Measurements from ENCODE around the gene ADORA2B. TPM values are rescaled to one million over a fixed set of nuclear protein-coding genes. Genes with fewer than 3 reads are reported as not detected.

ADORA2B gene
- total and polyA plus RNA-seq, 2 of the 8 experiments (the other 6 are each of a cell fraction or from before 2014, with no cell fraction given): 2.6 to 8.2 TPM

DNA sequence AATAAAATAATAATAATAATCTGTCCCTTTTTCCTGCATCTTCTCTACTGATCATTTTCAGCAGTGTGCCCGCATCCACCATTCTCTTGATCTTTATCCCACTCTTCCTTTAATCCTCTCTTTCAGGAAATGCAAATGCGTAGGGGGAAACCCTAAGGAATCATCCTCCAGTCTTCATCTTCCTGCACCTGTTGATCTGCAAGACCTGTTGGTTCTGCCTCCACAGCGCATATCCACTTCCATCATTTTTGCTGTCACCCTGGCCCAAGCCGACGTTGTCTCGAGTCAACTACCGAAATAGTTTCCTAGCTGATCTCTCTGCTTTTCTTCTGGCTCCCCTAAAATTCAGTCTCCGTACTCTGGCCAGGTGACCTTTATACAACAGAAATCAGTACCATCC is 24.5 kb downstream of the ADORA2B start (continued):
- TF ChIP-seq, protein P1, sequence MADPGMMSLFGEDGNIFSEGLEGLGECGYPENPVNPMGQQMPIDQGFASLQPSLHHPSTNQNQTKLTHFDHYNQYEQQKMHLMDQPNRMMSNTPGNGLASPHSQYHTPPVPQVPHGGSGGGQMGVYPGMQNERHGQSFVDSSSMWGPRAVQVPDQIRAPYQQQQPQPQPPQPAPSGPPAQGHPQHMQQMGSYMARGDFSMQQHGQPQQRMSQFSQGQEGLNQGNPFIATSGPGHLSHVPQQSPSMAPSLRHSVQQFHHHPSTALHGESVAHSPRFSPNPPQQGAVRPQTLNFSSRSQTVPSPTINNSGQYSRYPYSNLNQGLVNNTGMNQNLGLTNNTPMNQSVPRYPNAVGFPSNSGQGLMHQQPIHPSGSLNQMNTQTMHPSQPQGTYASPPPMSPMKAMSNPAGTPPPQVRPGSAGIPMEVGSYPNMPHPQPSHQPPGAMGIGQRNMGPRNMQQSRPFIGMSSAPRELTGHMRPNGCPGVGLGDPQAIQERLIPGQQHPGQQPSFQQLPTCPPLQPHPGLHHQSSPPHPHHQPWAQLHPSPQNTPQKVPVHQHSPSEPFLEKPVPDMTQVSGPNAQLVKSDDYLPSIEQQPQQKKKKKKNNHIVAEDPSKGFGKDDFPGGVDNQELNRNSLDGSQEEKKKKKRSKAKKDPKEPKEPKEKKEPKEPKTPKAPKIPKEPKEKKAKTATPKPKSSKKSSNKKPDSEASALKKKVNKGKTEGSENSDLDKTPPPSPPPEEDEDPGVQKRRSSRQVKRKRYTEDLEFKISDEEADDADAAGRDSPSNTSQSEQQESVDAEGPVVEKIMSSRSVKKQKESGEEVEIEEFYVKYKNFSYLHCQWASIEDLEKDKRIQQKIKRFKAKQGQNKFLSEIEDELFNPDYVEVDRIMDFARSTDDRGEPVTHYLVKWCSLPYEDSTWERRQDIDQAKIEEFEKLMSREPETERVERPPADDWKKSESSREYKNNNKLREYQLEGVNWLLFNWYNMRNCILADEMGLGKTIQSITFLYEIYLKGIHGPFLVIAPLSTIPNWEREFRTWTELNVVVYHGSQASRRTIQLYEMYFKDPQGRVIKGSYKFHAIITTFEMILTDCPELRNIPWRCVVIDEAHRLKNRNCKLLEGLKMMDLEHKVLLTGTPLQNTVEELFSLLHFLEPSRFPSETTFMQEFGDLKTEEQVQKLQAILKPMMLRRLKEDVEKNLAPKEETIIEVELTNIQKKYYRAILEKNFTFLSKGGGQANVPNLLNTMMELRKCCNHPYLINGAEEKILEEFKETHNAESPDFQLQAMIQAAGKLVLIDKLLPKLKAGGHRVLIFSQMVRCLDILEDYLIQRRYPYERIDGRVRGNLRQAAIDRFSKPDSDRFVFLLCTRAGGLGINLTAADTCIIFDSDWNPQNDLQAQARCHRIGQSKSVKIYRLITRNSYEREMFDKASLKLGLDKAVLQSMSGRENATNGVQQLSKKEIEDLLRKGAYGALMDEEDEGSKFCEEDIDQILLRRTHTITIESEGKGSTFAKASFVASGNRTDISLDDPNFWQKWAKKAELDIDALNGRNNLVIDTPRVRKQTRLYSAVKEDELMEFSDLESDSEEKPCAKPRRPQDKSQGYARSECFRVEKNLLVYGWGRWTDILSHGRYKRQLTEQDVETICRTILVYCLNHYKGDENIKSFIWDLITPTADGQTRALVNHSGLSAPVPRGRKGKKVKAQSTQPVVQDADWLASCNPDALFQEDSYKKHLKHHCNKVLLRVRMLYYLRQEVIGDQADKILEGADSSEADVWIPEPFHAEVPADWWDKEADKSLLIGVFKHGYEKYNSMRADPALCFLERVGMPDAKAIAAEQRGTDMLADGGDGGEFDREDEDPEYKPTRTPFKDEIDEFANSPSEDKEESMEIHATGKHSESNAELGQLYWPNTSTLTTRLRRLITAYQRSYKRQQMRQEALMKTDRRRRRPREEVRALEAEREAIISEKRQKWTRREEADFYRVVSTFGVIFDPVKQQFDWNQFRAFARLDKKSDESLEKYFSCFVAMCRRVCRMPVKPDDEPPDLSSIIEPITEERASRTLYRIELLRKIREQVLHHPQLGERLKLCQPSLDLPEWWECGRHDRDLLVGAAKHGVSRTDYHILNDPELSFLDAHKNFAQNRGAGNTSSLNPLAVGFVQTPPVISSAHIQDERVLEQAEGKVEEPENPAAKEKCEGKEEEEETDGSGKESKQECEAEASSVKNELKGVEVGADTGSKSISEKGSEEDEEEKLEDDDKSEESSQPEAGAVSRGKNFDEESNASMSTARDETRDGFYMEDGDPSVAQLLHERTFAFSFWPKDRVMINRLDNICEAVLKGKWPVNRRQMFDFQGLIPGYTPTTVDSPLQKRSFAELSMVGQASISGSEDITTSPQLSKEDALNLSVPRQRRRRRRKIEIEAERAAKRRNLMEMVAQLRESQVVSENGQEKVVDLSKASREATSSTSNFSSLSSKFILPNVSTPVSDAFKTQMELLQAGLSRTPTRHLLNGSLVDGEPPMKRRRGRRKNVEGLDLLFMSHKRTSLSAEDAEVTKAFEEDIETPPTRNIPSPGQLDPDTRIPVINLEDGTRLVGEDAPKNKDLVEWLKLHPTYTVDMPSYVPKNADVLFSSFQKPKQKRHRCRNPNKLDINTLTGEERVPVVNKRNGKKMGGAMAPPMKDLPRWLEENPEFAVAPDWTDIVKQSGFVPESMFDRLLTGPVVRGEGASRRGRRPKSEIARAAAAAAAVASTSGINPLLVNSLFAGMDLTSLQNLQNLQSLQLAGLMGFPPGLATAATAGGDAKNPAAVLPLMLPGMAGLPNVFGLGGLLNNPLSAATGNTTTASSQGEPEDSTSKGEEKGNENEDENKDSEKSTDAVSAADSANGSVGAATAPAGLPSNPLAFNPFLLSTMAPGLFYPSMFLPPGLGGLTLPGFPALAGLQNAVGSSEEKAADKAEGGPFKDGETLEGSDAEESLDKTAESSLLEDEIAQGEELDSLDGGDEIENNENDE (IDR thresholded peaks at IDR 0.05; ENCODE audit: insufficient replicate concordance, low read length): no peak
- TF ChIP-seq, protein P2, sequence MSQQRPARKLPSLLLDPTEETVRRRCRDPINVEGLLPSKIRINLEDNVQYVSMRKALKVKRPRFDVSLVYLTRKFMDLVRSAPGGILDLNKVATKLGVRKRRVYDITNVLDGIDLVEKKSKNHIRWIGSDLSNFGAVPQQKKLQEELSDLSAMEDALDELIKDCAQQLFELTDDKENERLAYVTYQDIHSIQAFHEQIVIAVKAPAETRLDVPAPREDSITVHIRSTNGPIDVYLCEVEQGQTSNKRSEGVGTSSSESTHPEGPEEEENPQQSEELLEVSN (IDR thresholded peaks at IDR 0.05): no peak
